ENCODE measurements around the gene ITGA7. TPM values are rescaled to one million over a fixed set of nuclear protein-coding genes. Genes with fewer than 3 reads are reported as not detected.

ITGA7 gene
- total RNA-seq, 1 donor from 2014 or later, result 39.2 TPM

DNA sequence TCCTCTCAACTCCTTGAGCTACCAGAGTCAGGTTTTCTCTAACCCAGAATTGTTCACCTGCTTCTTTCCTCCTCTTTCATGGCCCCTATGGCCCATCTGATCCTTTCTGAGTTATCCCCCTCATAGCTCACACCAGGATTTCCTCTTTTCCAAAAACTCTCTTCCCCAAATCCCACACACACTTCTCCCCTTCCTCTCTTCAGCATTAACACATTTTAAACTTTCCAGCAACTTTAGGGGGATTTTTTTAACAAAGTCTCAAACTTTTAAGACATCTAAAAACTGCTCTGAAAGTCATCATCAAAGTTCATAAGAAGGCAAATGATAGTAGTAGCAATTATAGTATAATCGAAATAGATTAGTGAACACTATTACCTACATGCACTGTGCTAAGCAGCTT, 63.1 kb downstream of the ITGA7 start:
- Mint-ChIP-seq H3K27me3 (peaks cover 21% of the 10 kb centered on the region), H3K36me3 (no peaks in the 10 kb centered on the region), H3K4me3 (no peak overlapping the region), H3K9me3 (no peaks in the 10 kb centered on the region), H3K27ac (no peak overlapping the region), H3K4me1 (ENCODE audit: unreplicated experiment) (no peaks in the 10 kb centered on the region)
- TF ChIP-seq, protein P1, sequence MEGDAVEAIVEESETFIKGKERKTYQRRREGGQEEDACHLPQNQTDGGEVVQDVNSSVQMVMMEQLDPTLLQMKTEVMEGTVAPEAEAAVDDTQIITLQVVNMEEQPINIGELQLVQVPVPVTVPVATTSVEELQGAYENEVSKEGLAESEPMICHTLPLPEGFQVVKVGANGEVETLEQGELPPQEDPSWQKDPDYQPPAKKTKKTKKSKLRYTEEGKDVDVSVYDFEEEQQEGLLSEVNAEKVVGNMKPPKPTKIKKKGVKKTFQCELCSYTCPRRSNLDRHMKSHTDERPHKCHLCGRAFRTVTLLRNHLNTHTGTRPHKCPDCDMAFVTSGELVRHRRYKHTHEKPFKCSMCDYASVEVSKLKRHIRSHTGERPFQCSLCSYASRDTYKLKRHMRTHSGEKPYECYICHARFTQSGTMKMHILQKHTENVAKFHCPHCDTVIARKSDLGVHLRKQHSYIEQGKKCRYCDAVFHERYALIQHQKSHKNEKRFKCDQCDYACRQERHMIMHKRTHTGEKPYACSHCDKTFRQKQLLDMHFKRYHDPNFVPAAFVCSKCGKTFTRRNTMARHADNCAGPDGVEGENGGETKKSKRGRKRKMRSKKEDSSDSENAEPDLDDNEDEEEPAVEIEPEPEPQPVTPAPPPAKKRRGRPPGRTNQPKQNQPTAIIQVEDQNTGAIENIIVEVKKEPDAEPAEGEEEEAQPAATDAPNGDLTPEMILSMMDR (conservative IDR thresholded peaks at IDR 0.05), result no peak
- DNase-seq (ENCODE audit: extremely low spot score, unreplicated experiment), result no peak

DNA sequence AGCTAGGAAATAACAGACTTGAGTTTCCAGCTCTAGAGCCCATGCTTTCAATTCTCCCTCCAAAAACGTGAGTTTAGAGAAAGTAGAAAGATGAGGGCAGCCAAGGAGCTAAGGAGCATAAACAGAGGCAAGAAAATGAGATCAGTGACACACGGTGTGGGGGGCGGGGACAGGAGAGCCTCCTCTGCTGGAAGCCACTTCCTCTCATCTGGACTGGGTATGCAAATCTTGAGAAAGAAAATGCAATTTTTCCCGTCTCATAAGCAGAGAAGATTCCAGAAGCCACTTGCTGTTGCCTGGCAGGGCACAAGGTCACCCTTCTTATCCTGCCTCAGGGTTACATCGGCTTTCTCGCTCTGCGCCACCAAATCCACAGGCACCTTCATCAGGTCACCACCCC, 65.0 kb downstream of the ITGA7 start:
- Mint-ChIP-seq H3K4me3 (no peak overlapping the region), H3K4me1 (ENCODE audit: unreplicated experiment) (no peaks in the 10 kb centered on the region), H3K9me3 (no peaks in the 10 kb centered on the region), H3K27ac (no peak overlapping the region), H3K27me3 (peaks cover 23% of the 10 kb centered on the region), H3K36me3 (no peaks in the 10 kb centered on the region)
- TF ChIP-seq, protein P1 (conservative IDR thresholded peaks at IDR 0.05), result no peak
- DNase-seq (ENCODE audit: extremely low spot score, unreplicated experiment), result no peak

DNA sequence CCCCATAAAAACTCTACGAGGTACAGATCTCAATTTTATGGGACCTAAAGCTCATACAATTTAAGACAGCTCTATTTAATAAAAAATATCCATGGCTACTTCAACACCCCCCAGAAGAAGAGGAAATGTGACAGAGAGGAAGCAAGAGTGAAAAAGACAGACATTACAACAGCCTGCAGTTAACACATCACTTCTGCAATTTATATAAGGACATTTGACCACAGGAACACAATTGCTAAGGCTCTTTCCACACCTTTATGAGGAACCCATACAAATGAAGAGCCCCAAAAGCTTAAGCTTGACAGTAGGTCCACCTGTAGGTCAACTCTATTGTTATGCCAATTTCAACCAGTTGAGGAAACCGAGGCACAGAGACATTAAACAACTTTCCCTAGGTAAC, 65.4 kb downstream of the ITGA7 start:
- no peak for DNase-seq (ENCODE audit: extremely low spot score, unreplicated experiment)
- Mint-ChIP-seq H3K36me3 (no peaks in the 10 kb centered on the region), H3K9me3 (no peaks in the 10 kb centered on the region), H3K27me3 (peaks cover 27% of the 10 kb centered on the region), H3K4me3 (no peak overlapping the region), H3K27ac (no peak overlapping the region), H3K4me1 (ENCODE audit: unreplicated experiment) (no peaks in the 10 kb centered on the region)
- TF ChIP-seq, protein P1 (conservative IDR thresholded peaks at IDR 0.05), result no peak

DNA sequence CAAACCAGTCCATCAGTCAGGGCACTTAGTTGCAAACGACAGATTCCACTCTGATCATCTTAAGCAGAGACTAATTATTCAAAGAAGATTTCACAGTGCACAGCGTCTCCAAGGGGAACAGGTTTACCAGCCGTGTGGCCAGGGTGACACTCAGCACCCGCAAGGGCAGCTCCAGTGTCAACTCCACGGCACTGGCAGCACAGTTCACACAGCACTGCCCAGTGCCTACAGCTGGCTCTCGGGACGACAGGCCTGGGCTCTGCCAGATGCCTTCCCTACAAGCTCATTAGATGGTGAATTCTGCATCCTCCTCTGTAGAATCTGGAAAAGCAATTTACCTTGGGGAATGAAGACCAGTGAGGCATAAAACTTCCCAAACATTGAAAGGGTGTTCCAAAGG, 66.1 kb downstream of the ITGA7 start:
- Mint-ChIP-seq H3K27ac (no peak overlapping the region), H3K9me3 (no peaks in the 10 kb centered on the region), H3K4me3 (no peak overlapping the region), H3K4me1 (ENCODE audit: unreplicated experiment) (no peaks in the 10 kb centered on the region), H3K36me3 (no peaks in the 10 kb centered on the region), H3K27me3 (peaks cover 31% of the 10 kb centered on the region)
- TF ChIP-seq, protein P1 (conservative IDR thresholded peaks at IDR 0.05), result no peak
- no peak for DNase-seq (ENCODE audit: extremely low spot score, unreplicated experiment)

DNA sequence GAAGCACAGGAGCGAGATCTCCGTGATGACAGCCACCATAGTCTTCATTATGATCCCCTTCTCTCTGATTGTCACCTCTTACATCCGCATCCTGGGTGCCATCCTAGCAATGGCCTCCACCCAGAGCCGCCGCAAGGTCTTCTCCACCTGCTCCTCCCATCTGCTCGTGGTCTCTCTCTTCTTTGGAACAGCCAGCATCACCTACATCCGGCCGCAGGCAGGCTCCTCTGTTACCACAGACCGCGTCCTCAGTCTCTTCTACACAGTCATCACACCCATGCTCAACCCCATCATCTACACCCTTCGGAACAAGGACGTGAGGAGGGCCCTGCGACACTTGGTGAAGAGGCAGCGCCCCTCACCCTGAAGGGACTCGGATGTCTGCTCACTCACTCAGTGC, 70.2 kb downstream of the ITGA7 start:
- no peaks in the 10 kb centered on the region for H3K36me3 Mint-ChIP-seq

More for the DNA sequence above, 70.2 kb downstream of the ITGA7 start:
- TF ChIP-seq, protein P1 (conservative IDR thresholded peaks at IDR 0.05), result no peak
- no peaks in the 10 kb centered on the region for H3K9me3 Mint-ChIP-seq
- no peak for DNase-seq (ENCODE audit: extremely low spot score, unreplicated experiment)
- H3K4me1 Mint-ChIP-seq (ENCODE audit: unreplicated experiment), result no peaks in the 10 kb centered on the region
- no peak overlapping the region for H3K4me3 Mint-ChIP-seq
- peaks cover 33% of the 10 kb centered on the region for H3K27me3 Mint-ChIP-seq
- no peak overlapping the region for H3K27ac Mint-ChIP-seq
